IPS-15b (cell line): ENCODE measurements around the gene ART5.
A peak's percentile ranks its signal among the peaks of the same experiment; 100 is the strongest.
"Not testable (repeated sequence)": the region's sequence is repeated elsewhere in the genome, so short reads cannot be mapped to it uniquely, and the experiment has no call there.

ENCODE experiments used
- H3K27me3 ChIP-seq: one replicate; pipeline ENCODE4 v1.6.1; 2013; ENCODE audit warnings: low read length; ENCODE audit not compliant: control insufficient read depth, insufficient read depth
- H3K36me3 ChIP-seq: one replicate; pipeline ENCODE4 v1.6.1; 2013; ENCODE audit warnings: low read length; ENCODE audit not compliant: control insufficient read depth, insufficient read depth
- H3K4me1 ChIP-seq: one replicate; pipeline ENCODE4 v1.6.1; 2013; ENCODE audit warnings: mild to moderate bottlenecking, low read length; ENCODE audit not compliant: control insufficient read depth, insufficient read depth
- H3K4me3 ChIP-seq: one replicate; pipeline ENCODE4 v1.5.1; 2013; ENCODE audit warnings: low read depth, low read length
- H3K9ac ChIP-seq: one replicate; pipeline ENCODE4 v1.6.1; 2013; ENCODE audit warnings: low read depth, mild to moderate bottlenecking, low read length
- H3K9me3 ChIP-seq: one replicate; pipeline ENCODE4 v1.6.1; 2013; ENCODE audit warnings: mild to moderate bottlenecking, low read length; ENCODE audit not compliant: control insufficient read depth, insufficient read depth

ART5 gene

DNA sequence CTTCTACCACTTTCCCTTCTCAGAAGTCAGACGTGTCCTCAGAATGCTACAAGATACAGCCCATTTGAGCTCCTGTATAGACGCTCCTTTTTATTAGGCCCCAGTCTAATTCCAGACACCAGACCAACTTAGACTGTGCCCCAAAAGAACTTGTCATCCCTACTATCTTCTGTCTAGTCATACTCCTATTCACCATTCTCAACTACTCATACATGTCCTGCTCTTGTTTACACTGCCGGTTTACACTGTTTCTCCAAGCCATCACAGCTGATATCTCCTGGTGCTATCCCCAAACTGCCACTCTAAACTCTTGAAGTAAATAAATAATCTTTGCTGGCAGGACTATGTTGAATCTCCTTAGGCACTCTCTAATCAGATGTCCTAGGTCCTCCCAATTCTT, 10.7 kb upstream of the ART5 start:
- not testable (repeated sequence) for H3K36me3 ChIP-seq, H3K4me3 ChIP-seq, H3K27me3 ChIP-seq, H3K9me3 ChIP-seq, H3K4me1 ChIP-seq, H3K9ac ChIP-seq

DNA sequence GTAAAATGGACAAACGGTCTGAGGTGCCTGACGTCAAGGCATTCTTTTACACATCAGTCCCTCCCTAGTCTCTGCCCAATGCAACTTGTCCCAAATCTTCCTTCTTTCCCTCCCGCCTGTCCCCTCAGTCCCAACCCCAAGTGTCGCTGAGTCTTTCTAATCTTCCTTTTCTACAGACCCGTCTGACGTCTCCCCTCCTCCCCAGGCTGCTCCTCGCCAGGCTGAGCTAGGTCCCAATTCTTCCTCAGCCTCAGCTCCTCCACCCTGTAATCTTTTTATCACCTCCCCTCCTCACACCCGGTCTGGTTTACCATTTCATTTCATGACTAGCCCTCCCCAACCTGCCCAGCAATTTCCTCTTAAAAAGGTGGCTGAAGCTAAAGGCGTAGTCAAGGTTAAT, 7.6 kb upstream of the ART5 start:
- H3K36me3 ChIP-seq, H3K4me1 ChIP-seq, H3K4me3 ChIP-seq, H3K27me3 ChIP-seq, H3K9me3 ChIP-seq, H3K9ac ChIP-seq: not testable (repeated sequence)

DNA sequence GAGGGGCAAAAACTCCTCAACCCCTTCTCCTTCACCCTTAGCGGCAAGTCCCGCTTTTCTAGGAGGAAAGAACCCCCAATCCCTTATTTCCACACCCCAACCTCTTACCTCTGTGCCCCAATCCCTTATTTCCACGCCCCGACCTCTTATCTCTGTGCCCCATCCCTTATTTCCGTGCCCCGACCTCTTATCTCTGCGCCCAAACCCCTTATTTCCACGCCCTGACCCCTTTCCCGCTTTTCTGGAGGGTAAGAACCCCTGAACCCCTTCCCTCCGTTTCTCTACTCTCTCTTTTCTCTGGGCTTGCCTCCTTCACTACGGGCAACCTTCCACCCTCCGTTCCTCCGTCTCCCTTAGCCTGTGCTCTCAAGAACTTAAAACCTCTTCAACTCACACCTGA, 7.1 kb upstream of the ART5 start:
- not testable (repeated sequence) for H3K27me3 ChIP-seq, H3K4me1 ChIP-seq, H3K36me3 ChIP-seq, H3K4me3 ChIP-seq, H3K9me3 ChIP-seq, H3K9ac ChIP-seq

DNA sequence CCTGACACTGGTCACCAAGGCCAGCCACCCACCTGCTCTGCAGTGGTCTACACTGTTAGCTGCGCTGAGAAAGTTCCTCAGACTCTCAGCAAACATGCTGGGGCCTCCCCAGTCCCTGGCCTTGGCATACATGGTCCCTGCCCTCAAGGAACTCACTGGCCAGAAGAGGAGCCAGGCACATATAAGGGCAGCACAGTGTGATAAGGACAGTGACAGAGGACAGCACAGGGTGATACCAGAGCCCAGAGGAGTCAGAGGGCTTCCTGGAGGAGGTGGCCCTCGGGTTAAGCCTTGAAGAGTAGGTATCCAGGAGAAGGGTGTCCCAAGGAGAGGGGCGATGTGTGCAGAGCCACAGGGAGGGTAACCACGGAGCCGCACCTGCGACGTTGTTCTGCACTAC, 3.8 kb upstream of the ART5 start:
- peaks cover 6% of the 10 kb centered on the region for H3K27me3 ChIP-seq
- no peak overlapping the region for H3K9ac ChIP-seq
- peaks cover 2% of the 10 kb centered on the region for H3K4me1 ChIP-seq

DNA sequence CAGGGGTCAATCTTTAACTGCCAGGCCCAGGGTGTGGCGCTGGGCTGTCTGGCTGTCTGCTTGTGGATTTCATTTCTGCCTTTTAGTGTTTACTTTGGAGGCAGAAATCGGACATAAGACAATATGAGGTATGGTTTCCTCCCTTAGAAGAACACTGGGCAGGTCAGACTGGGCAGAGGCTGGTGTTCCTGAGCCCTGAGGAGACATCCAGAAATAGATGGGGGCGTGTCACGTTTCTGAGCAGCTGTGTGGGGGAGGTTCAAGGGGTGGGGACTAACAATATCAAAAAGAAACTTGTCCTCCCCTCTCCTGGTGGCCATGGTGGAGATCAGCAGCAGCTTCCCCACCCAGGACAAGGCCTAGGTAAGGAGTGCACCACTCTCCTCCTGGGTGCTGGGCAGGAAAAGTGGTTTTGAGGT, 3.0 kb upstream of the ART5 start, which contains the start of gene ART1:
Gene ART1 (plus strand): TSS at position 312 of the 419 bp plus-strand sequence. CDS start 14,086 bp downstream, outside the sequence.
- Histone ChIP-seq H3K9me3 (no peaks in the 10 kb centered on the region), H3K36me3 (no peaks in the 10 kb centered on the region), H3K4me1 (peaks cover 2% of the 10 kb centered on the region), H3K9ac (no peak within 1 kb of the TSS), H3K4me3 (no peak within 1 kb of the TSS), H3K27me3 (peaks cover 6% of the 10 kb centered on the region)

More for the DNA sequence above, 3.8 kb upstream of the ART5 start:
- H3K36me3 ChIP-seq: no peaks in the 10 kb centered on the region
- H3K9me3 ChIP-seq: no peaks in the 10 kb centered on the region
- no peak overlapping the region for H3K4me3 ChIP-seq

DNA sequence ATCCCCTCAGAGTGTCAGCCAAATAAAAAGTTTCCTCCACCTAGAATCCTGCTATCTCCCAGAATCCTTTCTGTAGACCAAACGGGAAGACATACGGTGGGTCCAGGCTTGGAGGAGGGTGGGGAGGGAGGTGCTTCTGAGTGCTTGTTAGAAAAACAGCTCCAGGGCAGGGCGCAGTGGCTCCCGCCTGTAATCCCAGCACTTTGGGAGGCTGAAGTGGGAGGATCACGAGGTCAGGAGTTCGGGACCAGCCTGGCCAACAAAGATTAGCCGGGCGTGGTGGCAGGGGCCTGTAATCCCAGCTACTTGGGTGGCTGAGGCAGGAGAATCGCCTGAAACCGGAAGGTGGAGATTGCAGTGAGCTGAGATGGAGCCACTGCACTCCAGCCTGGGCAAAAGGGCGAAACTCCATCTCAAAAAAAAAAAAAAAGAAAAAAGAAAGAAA, 1.3 kb upstream of the ART5 start:
- not testable (repeated sequence) for H3K9me3 ChIP-seq, H3K27me3 ChIP-seq, H3K36me3 ChIP-seq, H3K4me1 ChIP-seq
- H3K9ac ChIP-seq: peak overlapping the region; percentile 68
- peak overlapping the region; percentile 70 for H3K4me3 ChIP-seq

DNA sequence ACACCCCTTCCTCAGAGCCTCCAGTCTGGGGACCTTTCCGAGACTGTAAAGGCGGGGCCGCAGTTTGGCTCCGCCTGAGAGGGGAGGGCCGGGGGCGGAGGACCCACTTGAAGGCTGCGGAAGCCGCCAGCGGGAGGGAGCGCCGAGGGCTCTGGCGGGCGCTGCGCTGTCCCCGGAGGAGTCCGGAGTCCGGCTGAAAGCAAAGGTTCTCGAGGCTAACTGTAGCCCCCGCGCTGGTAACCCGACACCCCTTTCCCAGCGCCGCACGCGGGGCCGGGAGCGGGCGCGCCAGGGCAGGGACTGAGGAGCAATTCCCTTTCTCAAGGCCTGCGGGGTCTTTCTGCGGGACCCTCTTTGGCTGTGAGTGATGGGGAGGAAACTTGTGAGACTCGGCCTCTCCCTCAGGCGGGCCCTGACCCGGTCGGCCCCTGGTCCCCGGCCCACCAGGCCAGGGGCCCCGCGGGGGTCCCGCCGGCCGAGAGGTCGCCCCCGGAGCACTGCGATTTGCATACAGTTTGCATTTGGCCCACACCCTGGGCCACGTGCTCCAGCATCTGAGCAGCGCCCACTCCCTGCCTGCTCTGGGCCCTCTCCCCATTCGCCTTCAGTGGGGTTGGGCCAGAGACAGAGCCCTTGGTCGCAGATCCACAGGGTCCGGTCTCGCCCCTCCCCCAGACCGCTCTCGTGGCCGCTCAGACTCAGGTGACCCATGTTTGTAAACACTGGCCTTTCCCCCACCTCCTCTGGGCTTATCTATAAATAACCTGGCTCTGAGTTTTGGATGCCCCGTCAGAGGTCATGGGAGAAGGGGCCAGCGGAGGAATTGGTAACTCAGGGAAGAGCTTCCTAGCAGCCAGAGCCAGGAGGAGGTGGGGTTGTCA, 519 bp upstream of the ART5 start:
- H3K27me3 ChIP-seq: peaks cover 6% of the 10 kb centered on the region
- peaks cover 2% of the 10 kb centered on the region for H3K4me1 ChIP-seq
- peak overlapping the region; percentile 68 for H3K9ac ChIP-seq
- H3K4me3 ChIP-seq: peak overlapping the region; percentile 70
- H3K36me3 ChIP-seq: no peaks in the 10 kb centered on the region
- no peaks in the 10 kb centered on the region for H3K9me3 ChIP-seq

DNA sequence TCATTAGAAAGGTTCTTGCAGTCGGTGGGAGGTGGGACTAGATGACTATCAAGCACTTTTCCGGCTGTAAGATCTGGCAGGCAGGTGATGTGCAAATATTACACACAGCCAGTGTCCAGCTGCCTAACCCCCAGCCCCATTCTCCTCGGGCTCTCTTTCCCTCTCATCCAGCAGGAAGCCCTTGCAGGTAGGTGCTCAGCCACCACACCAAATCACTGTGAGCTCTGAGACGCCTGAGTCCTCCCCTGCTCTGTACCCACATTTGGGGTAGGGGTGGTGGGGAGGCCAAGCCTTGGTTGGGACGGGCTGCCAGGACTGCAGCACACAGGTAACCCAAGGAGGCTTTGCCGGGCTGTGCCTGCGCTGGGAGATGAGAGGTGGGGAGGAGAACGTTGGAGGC, 601 bp downstream of the ART5 start:
- Histone ChIP-seq H3K27me3 (peaks cover 6% of the 10 kb centered on the region), H3K9ac (peak overlapping the region; percentile 24), H3K4me3 (peak overlapping the region; percentile 79), H3K36me3 (no peaks in the 10 kb centered on the region), H3K4me1 (peaks cover 2% of the 10 kb centered on the region), H3K9me3 (no peaks in the 10 kb centered on the region)

DNA sequence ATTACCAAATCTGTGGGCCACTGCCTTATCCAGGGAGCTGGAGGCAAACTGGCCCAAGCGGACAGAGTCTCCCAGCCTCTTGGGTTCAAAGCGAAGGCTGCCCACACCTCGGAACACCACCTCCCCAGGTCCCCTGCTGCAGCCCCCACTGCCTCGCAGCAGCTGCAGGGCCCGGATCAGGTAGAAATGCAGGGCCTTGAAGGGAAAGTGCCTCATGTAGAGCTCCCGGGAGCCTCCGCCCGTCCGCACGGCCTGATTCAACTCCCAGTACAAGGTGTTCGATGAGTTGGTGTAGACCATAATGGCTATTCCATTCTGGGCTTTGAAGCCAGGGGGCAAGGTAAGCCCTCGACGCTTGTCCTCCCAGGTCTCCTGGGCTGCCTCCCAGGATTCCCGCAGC, 2.0 kb downstream of the ART5 start:
- Histone ChIP-seq H3K4me3 (no peak overlapping the region), H3K36me3 (no peaks in the 10 kb centered on the region), H3K27me3 (peaks cover 6% of the 10 kb centered on the region), H3K9me3 (no peaks in the 10 kb centered on the region), H3K4me1 (peaks cover 2% of the 10 kb centered on the region), H3K9ac (no peak overlapping the region)

DNA sequence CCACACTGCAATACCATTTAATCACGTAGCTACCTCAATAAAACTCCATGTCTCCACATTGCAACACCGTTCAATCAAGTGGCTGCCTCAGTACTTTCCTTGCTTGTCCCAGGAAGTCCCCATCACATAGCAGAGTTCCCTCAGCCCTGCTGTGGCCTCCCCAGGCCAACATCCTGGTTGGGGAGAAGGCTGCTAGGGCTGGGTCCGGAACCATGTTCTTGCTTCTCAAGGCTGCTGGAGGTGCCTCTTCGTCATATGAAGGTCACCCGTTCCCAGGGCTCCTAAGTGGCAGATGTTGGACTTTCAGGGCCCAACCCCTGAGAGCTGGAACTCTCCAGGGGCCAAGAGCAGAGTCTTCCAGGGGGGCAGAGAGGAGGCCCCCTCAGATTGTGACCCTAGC, 3.3 kb downstream of the ART5 start:
- H3K9me3 ChIP-seq: no peaks in the 10 kb centered on the region
- peaks cover 2% of the 10 kb centered on the region for H3K4me1 ChIP-seq
- no peak overlapping the region for H3K9ac ChIP-seq
- H3K27me3 ChIP-seq: peaks cover 6% of the 10 kb centered on the region
- H3K4me3 ChIP-seq: no peak overlapping the region
- no peaks in the 10 kb centered on the region for H3K36me3 ChIP-seq

DNA sequence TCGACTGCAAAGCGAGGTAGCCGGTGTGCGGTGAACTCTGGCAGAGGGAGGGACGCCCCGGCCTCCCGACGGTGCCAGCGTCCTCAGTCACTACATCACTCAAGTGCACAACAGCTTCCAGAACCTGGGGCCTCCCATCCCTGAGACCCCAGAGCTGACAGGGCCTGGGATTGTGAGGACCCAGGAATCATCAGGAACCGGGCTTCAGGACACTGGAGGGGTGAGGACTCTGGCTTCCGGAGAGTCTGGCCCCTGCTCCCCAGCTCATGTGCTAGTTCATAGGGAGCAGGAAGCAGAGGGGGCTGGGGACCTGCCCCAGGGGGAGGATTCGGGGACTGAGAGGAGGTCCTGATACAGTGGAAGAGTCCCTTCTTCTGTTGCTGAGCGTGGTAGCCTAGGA, 4.6 kb downstream of the ART5 start:
- peaks cover 2% of the 10 kb centered on the region for H3K4me1 ChIP-seq
- no peak overlapping the region for H3K4me3 ChIP-seq
- H3K9ac ChIP-seq: no peak overlapping the region
- peaks cover 6% of the 10 kb centered on the region for H3K27me3 ChIP-seq
- no peaks in the 10 kb centered on the region for H3K36me3 ChIP-seq
- no peaks in the 10 kb centered on the region for H3K9me3 ChIP-seq

DNA sequence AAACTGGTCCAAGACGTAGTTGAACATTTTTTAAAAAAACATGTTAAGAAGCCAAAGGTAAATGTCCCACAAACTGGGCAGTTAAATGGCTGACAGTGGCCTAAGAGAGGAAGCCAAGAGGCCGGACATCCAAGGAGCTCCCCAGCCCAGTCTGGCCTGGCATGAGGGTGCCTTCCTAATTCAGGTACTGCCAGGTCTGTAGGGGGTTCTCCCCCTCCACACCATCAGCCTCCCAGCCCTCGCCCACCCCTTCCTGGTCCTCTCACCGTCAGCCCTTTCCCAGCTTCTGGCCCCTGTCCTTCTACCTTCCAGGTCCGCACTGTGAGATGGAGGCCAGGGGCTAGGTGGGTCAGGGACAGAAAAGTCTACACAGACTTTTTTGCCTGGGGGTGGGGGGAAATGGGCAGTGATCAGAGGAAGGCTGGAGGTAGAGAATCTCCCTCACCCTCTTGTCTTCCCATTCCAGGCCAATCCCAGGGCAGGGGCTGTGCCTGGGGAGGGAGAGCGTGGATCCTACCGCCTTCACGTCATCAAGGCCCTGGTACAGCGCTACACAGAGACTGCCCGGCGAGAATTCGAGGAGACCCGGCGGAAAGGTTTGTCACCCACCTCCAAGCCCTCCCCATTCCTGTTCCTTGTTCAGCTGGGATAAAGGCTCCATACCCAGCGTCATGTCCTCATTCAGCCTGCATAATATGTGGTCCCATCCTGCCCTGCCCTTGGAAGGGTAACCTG, 6.0 kb downstream of the ART5 start:
- H3K9me3 ChIP-seq: no peaks in the 10 kb centered on the region
- H3K4me1 ChIP-seq: no peaks in the 10 kb centered on the region
- H3K27me3 ChIP-seq: no peaks in the 10 kb centered on the region
- no peaks in the 10 kb centered on the region for H3K36me3 ChIP-seq
- no peak overlapping the region for H3K4me3 ChIP-seq
- H3K9ac ChIP-seq: no peak overlapping the region
